ENCODE data around the gene WT1. TPM values are rescaled to one million over a fixed set of nuclear protein-coding genes. Genes with fewer than 3 reads are reported as not detected.
"Not testable (repeated sequence)": the region's sequence is repeated elsewhere in the genome, so short reads cannot be mapped to it uniquely, and the experiment has no call there.

Gene WT1
- total and polyA plus RNA-seq, 9 donors, result 28.2 to 171 (median 73.8) TPM

DNA sequence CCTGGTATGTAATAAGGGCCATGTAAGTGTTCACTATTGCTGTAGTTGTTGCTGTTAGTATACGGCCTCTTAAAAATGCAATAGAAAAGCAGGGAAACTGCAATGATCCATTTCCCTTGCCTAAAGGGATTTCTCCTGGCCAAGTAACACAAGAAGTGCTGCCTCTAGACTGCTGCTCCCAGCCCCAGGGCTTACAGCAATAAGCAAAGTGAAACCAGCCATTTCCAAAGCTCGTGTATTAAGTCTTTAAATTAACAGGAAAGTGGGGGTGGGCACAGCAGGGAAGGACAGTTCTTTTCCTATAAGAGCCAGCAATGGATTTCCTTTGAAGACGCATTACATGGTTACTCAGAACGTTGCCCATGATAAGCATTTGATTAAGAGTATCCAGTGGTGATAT, 36.9 kb upstream of the WT1 start:
- DNase-seq, result no peak
- H3K4me1 ChIP-seq (ENCODE audit: insufficient read depth), result no peaks in the 10 kb centered on the region
- 67 to 77% (median 72%) methylated on average over 4 of the region's 4 CpGs for WGBS, 3 donors
- no peak overlapping the region for H3K4me3 ChIP-seq
- intact Hi-C loops (cut with DNase I), result no loop called here
- no peaks in the 10 kb centered on the region for H3K9me3 ChIP-seq
- no peaks in the 10 kb centered on the region for H3K36me3 ChIP-seq
- TF ChIP-seq, protein P1, sequence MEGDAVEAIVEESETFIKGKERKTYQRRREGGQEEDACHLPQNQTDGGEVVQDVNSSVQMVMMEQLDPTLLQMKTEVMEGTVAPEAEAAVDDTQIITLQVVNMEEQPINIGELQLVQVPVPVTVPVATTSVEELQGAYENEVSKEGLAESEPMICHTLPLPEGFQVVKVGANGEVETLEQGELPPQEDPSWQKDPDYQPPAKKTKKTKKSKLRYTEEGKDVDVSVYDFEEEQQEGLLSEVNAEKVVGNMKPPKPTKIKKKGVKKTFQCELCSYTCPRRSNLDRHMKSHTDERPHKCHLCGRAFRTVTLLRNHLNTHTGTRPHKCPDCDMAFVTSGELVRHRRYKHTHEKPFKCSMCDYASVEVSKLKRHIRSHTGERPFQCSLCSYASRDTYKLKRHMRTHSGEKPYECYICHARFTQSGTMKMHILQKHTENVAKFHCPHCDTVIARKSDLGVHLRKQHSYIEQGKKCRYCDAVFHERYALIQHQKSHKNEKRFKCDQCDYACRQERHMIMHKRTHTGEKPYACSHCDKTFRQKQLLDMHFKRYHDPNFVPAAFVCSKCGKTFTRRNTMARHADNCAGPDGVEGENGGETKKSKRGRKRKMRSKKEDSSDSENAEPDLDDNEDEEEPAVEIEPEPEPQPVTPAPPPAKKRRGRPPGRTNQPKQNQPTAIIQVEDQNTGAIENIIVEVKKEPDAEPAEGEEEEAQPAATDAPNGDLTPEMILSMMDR (IDR thresholded peaks at IDR 0.05), result no peak
- TF ChIP-seq POLR2A (IDR thresholded peaks at IDR 0.05) (no peak), EP300 (IDR thresholded peaks at IDR 0.05) (no peak)
- H3K27ac ChIP-seq, result no peak overlapping the region
- H3K27me3 ChIP-seq, result no peaks in the 10 kb centered on the region

DNA sequence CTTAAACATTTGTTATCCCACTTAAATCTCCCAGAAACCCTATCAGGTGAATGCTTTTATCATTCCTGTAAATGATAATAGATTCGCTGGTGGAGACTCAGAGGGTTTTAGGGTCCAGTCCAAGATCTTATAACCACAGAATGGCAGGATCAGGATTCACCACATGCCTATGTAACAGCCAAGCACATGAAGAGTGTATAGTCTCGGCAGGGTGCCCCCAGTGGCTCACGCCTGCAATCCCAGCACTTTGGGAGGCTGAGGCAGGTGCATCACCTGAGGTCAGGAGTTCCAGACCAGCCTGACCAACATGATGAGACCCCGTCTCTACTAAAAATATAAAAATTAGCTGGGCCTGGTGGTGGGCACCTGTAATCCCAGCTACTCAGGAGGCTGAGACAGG, 36.2 kb upstream of the WT1 start:
- H3K36me3 ChIP-seq; H3K4me3 ChIP-seq; H3K27me3 ChIP-seq; H3K4me1 ChIP-seq (ENCODE audit: insufficient read depth); intact Hi-C loops (cut with DNase I); H3K9me3 ChIP-seq; H3K27ac ChIP-seq; DNase-seq: not testable (repeated sequence)
- 90 to 95% (median 93%) methylated on average over 4 of the region's 4 CpGs for WGBS, 3 donors

DNA sequence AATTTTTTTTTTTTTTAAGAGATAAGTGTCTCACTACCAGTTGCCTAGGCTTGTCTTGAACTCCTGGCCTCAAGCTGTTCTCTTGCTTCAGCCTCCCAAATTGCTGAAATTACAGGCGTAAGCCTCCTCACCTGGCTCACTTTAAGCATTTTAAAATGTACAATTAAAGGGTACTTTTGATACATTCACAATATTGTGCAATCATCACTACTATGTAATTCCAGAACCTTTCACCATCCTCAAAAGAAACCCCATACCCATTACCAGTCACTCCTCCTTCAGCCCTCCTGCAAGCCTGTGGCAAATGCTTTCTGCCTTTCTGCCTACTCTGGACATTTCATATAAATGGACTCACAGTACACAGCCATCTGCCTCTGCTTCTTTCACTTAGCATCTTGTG, 34.5 kb upstream of the WT1 start:
- DNase-seq, result no peak
- Histone ChIP-seq H3K4me1 (ENCODE audit: insufficient read depth) (peaks cover 3% of the 10 kb centered on the region), H3K36me3 (no peaks in the 10 kb centered on the region), H3K27ac (no peak overlapping the region), H3K27me3 (no peaks in the 10 kb centered on the region), H3K4me3 (no peak overlapping the region), H3K9me3 (no peaks in the 10 kb centered on the region)
- intact Hi-C loops (cut with DNase I), result no loop called here
- TF ChIP-seq EP300 (IDR thresholded peaks at IDR 0.05) (no peak), POLR2A (IDR thresholded peaks at IDR 0.05) (no peak)
- TF ChIP-seq, protein P1 (IDR thresholded peaks at IDR 0.05), result no peak
- 97 to 100% (median 98%) methylated on average over 1 of the region's 1 CpG for WGBS, 3 donors

DNA sequence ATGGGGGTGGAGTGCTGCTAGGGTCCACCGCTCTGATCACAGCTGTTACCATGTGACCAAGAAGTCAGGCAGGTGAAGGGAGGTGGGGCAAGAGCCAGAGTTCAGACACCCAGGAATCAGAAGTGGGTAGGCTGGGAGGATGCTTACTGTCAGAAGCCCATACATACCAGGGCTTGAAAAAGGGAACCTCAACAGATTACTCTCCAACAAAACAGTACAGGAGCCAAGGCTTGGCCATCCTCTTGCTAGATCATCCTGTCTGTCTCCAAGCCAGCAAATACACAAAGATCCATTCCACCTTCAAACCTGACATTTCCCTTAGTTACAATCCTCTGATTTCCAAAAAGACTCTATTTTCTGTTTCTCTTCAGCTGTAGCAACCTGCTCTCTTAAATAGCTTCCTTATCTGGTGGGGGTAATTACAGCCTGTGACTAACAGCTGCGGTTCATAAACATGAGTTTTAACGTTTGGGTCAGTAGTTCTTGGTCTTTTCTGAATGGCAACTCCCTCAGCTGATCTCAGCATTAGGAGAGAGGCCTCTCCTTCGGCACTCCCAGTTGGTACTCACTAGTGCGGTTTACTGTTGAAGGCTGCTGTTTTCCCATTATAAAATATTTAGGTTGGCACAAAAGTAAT, 31.1 kb upstream of the WT1 start:
- H3K36me3 ChIP-seq, result no peaks in the 10 kb centered on the region
- no peak overlapping the region for H3K4me3 ChIP-seq
- H3K4me1 ChIP-seq (ENCODE audit: insufficient read depth), result peaks cover 3% of the 10 kb centered on the region
- no peaks in the 10 kb centered on the region for H3K27me3 ChIP-seq
- DNase-seq, result no peak
- no peak overlapping the region for H3K27ac ChIP-seq
- 13 to 17% (median 17%) methylated on average over 5 of the region's 5 CpGs for WGBS, 3 donors
- H3K9me3 ChIP-seq, result no peaks in the 10 kb centered on the region
- TF ChIP-seq, protein P1 (IDR thresholded peaks at IDR 0.05), result no peak
- no peak for TF ChIP-seq EP300 (IDR thresholded peaks at IDR 0.05)
- no peak for TF ChIP-seq POLR2A (IDR thresholded peaks at IDR 0.05)
- intact Hi-C loops (cut with DNase I), result no loop called here

DNA sequence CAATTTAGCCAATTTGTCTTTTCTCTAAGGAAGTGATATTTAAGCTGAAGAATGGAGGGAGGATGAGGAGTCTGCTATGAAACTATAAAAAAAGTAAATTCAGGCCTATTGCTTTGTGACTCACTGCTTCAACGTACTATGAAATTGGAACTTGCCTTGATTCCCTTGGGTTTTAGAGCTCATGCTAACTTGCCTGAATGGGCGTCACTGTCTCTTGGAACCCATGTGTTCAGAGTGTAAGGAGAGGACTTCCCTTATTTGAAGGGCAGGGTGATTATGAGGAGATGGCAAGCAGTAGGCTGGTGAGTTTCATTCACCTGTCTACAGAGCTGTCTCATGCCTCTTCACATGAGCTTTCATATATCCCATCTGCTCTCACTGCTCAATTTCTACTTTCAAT, 28.7 kb upstream of the WT1 start:
- no peak for DNase-seq
- peaks cover 3% of the 10 kb centered on the region for H3K4me1 ChIP-seq (ENCODE audit: insufficient read depth)
- H3K9me3 ChIP-seq, result no peaks in the 10 kb centered on the region
- H3K4me3 ChIP-seq, result no peak overlapping the region
- H3K27me3 ChIP-seq, result no peaks in the 10 kb centered on the region
- TF ChIP-seq, protein P1 (IDR thresholded peaks at IDR 0.05), result no peak
- TF ChIP-seq POLR2A (IDR thresholded peaks at IDR 0.05) (no peak), EP300 (IDR thresholded peaks at IDR 0.05) (no peak)
- H3K36me3 ChIP-seq, result no peaks in the 10 kb centered on the region
- H3K27ac ChIP-seq, result no peak overlapping the region
- intact Hi-C loops (cut with DNase I), result no loop called here
- whole genome bisulfite sequencing, 3 donors, result 92 to 98% (median 93%) methylated on average over 2 of the region's 2 CpGs
